ENCODE data around the gene PPP4R3A. TPM values are rescaled to one million over a fixed set of nuclear protein-coding genes. Genes with fewer than 3 reads are reported as not detected.

The PPP4R3A gene
- total RNA-seq, 2 donors from 2014 or later = 79.3 to 90.9 TPM

DNA sequence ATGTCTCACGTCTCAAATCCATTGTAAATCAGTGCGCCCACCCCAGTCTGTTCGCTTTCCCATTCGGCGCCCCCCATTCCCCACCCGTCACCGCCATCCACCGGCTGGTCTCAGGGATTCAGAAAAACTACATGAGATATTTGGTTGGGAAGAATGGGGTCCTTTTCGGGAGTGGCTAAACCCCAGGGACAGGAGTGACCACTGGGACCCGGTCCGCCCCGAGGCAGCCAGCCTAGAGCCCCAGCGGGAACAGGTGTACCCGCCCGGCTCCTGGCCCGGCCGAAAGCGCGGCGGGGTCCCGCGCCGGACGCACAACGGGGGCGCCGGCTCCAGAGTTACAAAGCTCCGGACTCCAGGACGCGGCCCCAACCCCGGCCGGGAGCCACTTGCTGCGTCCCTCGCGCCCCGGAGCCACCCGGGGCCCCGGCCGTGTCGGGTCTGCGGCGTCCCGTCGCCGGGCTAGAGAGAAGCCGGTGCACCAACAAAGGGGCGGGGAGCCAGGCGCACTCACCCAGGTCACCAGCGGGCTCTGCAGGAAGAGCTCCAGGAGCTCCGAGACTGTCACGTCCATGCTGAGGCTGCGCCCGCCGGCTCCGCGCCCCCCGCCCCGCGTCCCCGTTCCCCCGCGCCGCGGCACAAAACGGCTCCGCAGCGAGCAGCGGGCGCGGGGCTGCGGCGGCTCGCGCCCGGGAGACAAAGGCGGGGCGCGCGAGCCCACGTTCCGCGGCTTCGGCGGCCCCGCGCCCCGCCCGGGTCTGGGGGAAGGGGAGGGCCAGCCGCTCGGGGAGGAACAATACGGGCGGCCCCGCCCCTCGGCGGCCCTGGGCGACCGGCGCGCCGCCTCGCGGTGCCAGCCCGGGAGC lies 92.8 kb downstream of the PPP4R3A start, which contains the start of gene CCDC88C:
CCDC88C (minus strand) TSS at position 701 of the 863 bp plus-strand sequence; CDS start at position 571, 130 bp downstream.
- peak within 1 kb of the TSS; percentile 64 for H3K27ac ChIP-seq
- intact Hi-C loops (cut with DNase I) = no loop called here
- H3K36me3 ChIP-seq = no peaks in the 10 kb centered on the region
- H3K9ac ChIP-seq (ENCODE audit: low read depth in 2 of 2, low read length in 2 of 2) = peak within 1 kb of the TSS; percentile 82 to 88
- no peaks in the 10 kb centered on the region for H3K9me3 ChIP-seq
- H3K27me3 ChIP-seq = no peaks in the 10 kb centered on the region
- DNase-seq = peak; percentile 80
- TF ChIP-seq, protein P1, sequence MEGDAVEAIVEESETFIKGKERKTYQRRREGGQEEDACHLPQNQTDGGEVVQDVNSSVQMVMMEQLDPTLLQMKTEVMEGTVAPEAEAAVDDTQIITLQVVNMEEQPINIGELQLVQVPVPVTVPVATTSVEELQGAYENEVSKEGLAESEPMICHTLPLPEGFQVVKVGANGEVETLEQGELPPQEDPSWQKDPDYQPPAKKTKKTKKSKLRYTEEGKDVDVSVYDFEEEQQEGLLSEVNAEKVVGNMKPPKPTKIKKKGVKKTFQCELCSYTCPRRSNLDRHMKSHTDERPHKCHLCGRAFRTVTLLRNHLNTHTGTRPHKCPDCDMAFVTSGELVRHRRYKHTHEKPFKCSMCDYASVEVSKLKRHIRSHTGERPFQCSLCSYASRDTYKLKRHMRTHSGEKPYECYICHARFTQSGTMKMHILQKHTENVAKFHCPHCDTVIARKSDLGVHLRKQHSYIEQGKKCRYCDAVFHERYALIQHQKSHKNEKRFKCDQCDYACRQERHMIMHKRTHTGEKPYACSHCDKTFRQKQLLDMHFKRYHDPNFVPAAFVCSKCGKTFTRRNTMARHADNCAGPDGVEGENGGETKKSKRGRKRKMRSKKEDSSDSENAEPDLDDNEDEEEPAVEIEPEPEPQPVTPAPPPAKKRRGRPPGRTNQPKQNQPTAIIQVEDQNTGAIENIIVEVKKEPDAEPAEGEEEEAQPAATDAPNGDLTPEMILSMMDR (IDR thresholded peaks at IDR 0.05) = no peak
- peaks cover 12% of the 10 kb centered on the region for H3K4me1 ChIP-seq
- peak within 1 kb of the TSS; percentile 92 for H3K4me3 ChIP-seq

DNA sequence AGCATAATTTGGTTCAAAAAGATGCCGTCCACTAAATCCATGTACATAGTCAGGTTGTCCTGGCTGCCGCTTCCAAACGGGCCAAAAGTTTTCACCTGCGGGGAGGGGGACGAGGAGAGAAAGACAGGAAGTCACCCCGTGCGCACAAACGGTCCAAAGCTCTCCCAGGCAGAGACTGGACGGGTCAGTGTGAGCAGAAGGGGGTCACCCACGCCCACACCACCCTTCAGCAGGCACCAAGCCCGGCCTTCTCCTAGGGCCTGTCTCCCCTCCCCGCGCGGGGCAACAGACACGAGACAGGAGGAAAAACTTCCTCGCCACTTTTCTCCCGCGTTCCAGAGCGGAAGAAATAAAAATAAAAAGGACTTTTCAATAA lies 93.4 kb downstream of the PPP4R3A start:
- TF ChIP-seq, protein P1 (IDR thresholded peaks at IDR 0.05) = no peak
- peak overlapping the region; percentile 82 to 88 for H3K9ac ChIP-seq (ENCODE audit: low read depth in 2 of 2, low read length in 2 of 2)
- intact Hi-C loops (cut with DNase I) = no loop called here
- H3K27me3 ChIP-seq = no peaks in the 10 kb centered on the region
- H3K9me3 ChIP-seq = no peaks in the 10 kb centered on the region
- DNase-seq = peak; percentile 69
- no peaks in the 10 kb centered on the region for H3K36me3 ChIP-seq
- H3K4me3 ChIP-seq = peak overlapping the region; percentile 92
- peaks cover 12% of the 10 kb centered on the region for H3K4me1 ChIP-seq
- H3K27ac ChIP-seq = peak overlapping the region; percentile 64

DNA sequence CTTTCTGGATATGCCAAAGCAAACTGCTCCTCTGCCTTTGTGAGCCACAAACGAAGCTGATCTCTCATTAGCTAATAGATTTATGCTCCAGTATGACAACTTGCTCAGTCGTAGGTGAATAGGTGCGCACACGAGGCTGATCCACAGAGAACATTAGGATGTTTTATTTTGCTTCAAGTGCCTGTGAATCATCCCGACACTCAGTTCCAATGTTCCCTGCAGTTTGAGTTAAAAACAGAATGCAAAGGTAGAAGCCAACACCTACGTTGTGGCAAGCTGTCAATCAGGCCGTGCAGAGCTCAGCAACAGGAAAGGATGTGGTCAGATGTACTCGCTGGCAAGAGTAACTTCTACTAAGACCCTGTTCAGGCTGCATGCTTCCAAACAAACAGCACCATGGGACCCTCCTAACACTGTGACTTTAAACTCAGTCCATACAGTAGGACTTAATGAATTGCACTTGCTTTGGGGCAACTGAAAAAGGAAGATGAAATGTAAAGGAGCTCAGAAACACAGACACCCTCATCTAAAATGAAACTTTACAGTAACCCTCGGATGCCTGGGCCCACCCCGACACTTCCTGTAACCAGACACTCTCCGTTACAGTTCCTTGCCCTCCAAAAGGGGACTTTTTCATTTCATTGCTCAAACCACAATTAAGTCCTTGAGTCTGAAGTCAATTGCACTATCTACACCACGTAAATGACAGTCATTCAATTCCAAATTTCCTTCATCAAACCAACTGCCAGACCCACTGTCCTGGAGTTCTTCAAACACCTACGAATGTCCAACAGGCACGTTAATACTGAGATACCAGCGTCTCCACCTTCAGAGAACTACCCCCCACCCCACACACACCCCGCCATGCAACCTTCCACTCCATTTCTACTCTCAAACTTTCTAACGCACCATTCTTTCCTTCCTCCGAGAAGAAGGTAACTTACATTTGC lies 94.0 kb downstream of the PPP4R3A start:
- TF ChIP-seq, protein P1 (IDR thresholded peaks at IDR 0.05) = no peak
- intact Hi-C loops (cut with DNase I) = no loop called here
- DNase-seq = peak; percentile 54

DNA sequence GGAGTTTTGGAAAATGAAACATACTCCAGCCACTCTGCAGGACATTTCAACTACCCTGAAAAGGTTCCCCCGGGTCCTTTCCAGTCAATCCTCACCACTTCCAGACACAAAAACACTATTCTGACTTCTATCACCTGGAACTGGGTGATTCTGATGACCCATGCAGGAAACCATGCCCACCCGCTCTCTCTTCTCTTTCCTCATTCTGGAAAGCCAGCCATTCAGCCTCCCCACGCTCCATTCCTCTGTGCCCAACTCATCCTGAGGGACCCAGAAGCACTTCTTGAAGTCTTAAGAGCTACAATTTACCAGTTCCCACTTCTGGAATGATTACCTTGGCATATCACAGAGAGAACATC lies 95.7 kb downstream of the PPP4R3A start:
- peaks cover 12% of the 10 kb centered on the region for H3K4me1 ChIP-seq
- H3K4me3 ChIP-seq = no peak overlapping the region
- intact Hi-C loops (cut with DNase I) = no loop called here

More for the DNA sequence above, 94.0 kb downstream of the PPP4R3A start:
- peaks cover 12% of the 10 kb centered on the region for H3K4me1 ChIP-seq
- no peaks in the 10 kb centered on the region for H3K9me3 ChIP-seq
- H3K4me3 ChIP-seq = peak overlapping the region; percentile 92
- no peaks in the 10 kb centered on the region for H3K36me3 ChIP-seq
- H3K27ac ChIP-seq = peak overlapping the region; percentile 64
- no peaks in the 10 kb centered on the region for H3K27me3 ChIP-seq
- H3K9ac ChIP-seq (ENCODE audit: low read depth in 2 of 2, low read length in 2 of 2) = peak overlapping the region; percentile 82 to 88

More for the DNA sequence above, 95.7 kb downstream of the PPP4R3A start:
- no peak for DNase-seq
- TF ChIP-seq, protein P1 (IDR thresholded peaks at IDR 0.05) = no peak
- H3K27me3 ChIP-seq = no peaks in the 10 kb centered on the region
- peak overlapping the region in 1 of 2 donors; percentile 19 for H3K9ac ChIP-seq (ENCODE audit: low read depth in 2 of 2, low read length in 2 of 2)
- no peaks in the 10 kb centered on the region for H3K36me3 ChIP-seq
- peak overlapping the region; percentile 64 for H3K27ac ChIP-seq
- no peaks in the 10 kb centered on the region for H3K9me3 ChIP-seq

Measured in colonic mucosa (tissue), 4 donors.